Activated CD8-positive, alpha-beta T cell treated with anti-CD3 and anti-CD28 coated beads for 36 hours (primary cell): ENCODE measurements around the gene PRKG1. TPM values are rescaled to one million over a fixed set of nuclear protein-coding genes. Genes with fewer than 3 reads are reported as not detected.
A peak's percentile ranks its signal among the peaks of the same experiment; 100 is the strongest.

ENCODE experiments used
- ATAC-seq: fragments of 200-7000 bp; cut with Tn5 transposase; one replicate; pipeline ENCODE4 v1.10.0; 2021; ENCODE audit warnings: mild to moderate bottlenecking, moderate library complexity
- CTCF ChIA-PET: fragments of 350-600 bp; sonication (Branson Sonifier 250); formaldehyde crosslinking; loops from one replicate; lab custom pipeline; 2021; ENCODE audit warnings: antibody characterized with exemption; lab: Charles Lee
- POLR2A ChIA-PET: fragments of 350-600 bp; sonication (Branson Sonifier 250); formaldehyde crosslinking; loops from one replicate; lab custom pipeline; 2021; ENCODE audit warnings: antibody characterized with exemption; lab: Charles Lee
- DNase-seq: peaks from one replicate; pipeline ENCODE4 v3.0.0-alpha.2; 2020
- H3K27ac Mint-ChIP-seq: one replicate; pipeline ENCODE4 v1.8.0; 2021; ENCODE audit warnings: mild to moderate bottlenecking, mixed read lengths
- H3K27me3 Mint-ChIP-seq: one replicate; pipeline ENCODE4 v1.8.0; 2021; ENCODE audit warnings: mixed read lengths
- H3K36me3 Mint-ChIP-seq: one replicate; pipeline ENCODE4 v1.8.0; 2021; ENCODE audit warnings: low read depth, mixed read lengths
- H3K4me1 Mint-ChIP-seq: one replicate; pipeline ENCODE4 v1.8.0; 2021; ENCODE audit warnings: low read depth, mixed read lengths
- H3K4me3 Mint-ChIP-seq: one replicate; pipeline ENCODE4 v1.8.0; 2021; ENCODE audit warnings: mild to moderate bottlenecking, moderate library complexity, mixed read lengths
- H3K9me3 Mint-ChIP-seq: one replicate; pipeline ENCODE4 v1.8.0; 2021; ENCODE audit warnings: mixed read lengths
- intact Hi-C: fragments of 100-400 bp; cut with micrococcal nuclease; formaldehyde crosslinking; loops from one replicate; pipeline ENCODE4 v1.10.0; 2022
- total RNA-seq, 2 experiments: library from RNA; stranded (reverse); gene quantifications; one replicate each; pipeline ENCODE4 v1.2.3, GENCODE V29; 2021
- TF ChIP-seq, protein P1 (sequence below): fragments of 200-600 bp; IDR thresholded peaks from one replicate; pipeline ENCODE4 v1.8.0; 2022; ENCODE audit warnings: antibody characterized with exemption, mild to moderate bottlenecking

PRKG1 gene
- total RNA-seq, 2 experiments from 2014 or later, result not detected

- Mint-ChIP-seq H3K27me3 (no peaks in the 10 kb centered on the region), H3K36me3 (no peaks in the 10 kb centered on the region), H3K27ac (no peak overlapping the region), H3K4me1 (no peaks in the 10 kb centered on the region), H3K4me3 (no peak overlapping the region), H3K9me3 (no peaks in the 10 kb centered on the region)
- ChIA-PET CTCF (no interaction called here), POLR2A (no interaction called here)
- DNase-seq, result no peak
- no peak for ATAC-seq
- TF ChIP-seq, protein P1, sequence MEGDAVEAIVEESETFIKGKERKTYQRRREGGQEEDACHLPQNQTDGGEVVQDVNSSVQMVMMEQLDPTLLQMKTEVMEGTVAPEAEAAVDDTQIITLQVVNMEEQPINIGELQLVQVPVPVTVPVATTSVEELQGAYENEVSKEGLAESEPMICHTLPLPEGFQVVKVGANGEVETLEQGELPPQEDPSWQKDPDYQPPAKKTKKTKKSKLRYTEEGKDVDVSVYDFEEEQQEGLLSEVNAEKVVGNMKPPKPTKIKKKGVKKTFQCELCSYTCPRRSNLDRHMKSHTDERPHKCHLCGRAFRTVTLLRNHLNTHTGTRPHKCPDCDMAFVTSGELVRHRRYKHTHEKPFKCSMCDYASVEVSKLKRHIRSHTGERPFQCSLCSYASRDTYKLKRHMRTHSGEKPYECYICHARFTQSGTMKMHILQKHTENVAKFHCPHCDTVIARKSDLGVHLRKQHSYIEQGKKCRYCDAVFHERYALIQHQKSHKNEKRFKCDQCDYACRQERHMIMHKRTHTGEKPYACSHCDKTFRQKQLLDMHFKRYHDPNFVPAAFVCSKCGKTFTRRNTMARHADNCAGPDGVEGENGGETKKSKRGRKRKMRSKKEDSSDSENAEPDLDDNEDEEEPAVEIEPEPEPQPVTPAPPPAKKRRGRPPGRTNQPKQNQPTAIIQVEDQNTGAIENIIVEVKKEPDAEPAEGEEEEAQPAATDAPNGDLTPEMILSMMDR, result no peak
- intact Hi-C loops, result no loop called here
Observed at GRCh38 chr10:51416494-51416893, 342.2 kb downstream of the PRKG1 start.

DNA sequence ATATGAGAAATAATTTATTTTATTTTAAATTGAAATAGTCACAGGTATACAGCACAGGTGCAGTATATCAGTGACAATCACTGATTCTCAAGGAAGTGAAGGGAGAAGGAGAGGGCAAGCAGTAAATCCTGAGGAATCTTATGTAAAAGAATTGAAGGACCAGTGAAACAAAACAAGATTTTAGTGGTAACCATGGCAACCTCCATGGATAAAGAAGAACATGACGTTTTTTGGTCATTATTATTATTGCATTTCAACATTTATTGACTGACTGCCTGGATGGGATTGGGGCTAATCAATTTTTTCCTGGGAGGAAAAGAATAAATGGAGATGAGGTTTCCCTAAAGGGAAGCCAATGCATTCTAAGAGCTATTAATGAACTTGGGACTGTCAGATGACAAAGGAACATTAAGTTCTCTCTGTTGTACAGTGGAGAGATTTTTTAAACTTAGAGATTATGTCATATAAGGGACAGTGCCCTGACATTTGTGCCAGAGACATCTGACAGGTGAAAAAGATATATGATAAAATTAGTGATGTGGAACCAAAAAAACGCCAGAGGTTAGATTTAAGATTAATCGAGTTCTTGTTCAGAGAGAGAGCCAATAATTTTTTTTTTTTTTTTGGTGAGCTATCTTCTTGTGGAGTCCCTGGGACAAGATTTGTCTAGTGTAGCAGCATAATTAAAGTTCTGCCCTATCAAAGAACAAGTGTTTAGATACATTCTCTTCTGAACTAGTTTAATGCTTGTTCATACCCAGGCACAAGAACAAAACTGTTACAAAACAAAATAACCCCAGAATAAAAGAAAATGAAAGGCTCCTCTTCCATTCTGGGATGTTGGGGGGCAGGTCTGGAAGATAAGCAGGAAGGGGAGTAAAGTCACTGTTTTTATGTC, 345.2 kb downstream of the PRKG1 start:
- no peak overlapping the region for H3K4me3 Mint-ChIP-seq
- no peaks in the 10 kb centered on the region for H3K4me1 Mint-ChIP-seq
- CTCF ChIA-PET, result no interaction called here
- DNase-seq (no peak), ATAC-seq (no peak)
- no peaks in the 10 kb centered on the region for H3K36me3 Mint-ChIP-seq
- TF ChIP-seq, protein P1, result no peak
- intact Hi-C loops, result no loop called here
- H3K27ac Mint-ChIP-seq, result no peak overlapping the region
- H3K9me3 Mint-ChIP-seq, result no peaks in the 10 kb centered on the region
- H3K27me3 Mint-ChIP-seq, result no peaks in the 10 kb centered on the region
- POLR2A ChIA-PET, result no interaction called here

- Mint-ChIP-seq H3K4me1 (no peaks in the 10 kb centered on the region), H3K4me3 (no peak overlapping the region), H3K9me3 (no peaks in the 10 kb centered on the region), H3K36me3 (no peaks in the 10 kb centered on the region), H3K27me3 (no peaks in the 10 kb centered on the region), H3K27ac (no peak overlapping the region)
- no peak for DNase-seq
- intact Hi-C loops, result no loop called here
- ATAC-seq, result no peak
- CTCF ChIA-PET, result interaction anchor here (0.6 to 1.2 kb wide), 6 partner anchors 9 to 455 kb away, joined by 3 to 7 read pairs (median 3); no protein-coding TSS in a partner anchor
- POLR2A ChIA-PET, result no interaction called here
- TF ChIP-seq, protein P1, result no peak
Observed at GRCh38 chr10:51421853-51422252, 347.6 kb downstream of the PRKG1 start.

DNA sequence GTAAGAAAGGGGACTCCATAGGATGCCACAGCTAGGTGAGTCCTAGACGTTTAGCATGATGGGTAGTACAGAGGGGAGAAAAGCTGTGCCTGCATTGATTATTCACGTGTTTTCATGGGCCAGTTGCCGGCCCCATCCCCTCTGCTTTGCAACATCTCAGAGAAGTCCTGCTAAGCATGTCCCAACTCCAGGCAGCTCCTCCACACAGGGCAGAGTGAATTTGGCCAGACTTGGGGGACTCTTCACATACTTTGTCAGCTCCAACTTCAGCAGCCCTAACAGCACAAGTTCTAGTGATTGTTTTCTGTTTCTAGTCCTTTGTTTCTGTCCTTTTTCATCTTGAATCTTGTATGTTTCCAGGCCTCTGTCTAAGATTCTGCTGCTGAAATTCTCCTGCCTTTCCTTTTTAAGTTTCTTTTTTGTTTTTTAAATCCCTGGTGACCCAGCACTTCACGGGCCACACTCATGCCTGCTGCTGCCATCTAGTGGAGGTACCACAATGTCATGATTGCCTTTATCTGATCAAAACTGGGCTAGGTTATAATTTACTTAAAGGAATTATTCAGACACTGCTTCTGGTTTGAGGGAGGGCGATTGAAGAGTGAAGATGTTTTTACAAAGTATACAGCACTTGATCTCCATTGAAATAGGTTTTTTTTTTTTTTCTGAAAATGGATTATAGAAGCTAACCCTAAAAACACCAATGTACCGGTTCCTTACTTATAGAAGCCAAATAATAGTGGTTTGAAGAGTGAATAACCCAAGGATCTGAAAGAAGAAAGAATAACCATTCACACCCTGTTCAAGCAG, 348.2 kb downstream of the PRKG1 start:
- DNase-seq, result peak; percentile 48
- intact Hi-C loops, result no loop called here

More for the DNA sequence above, 348.2 kb downstream of the PRKG1 start:
- no peaks in the 10 kb centered on the region for H3K27me3 Mint-ChIP-seq
- no peaks in the 10 kb centered on the region for H3K4me1 Mint-ChIP-seq
- no peaks in the 10 kb centered on the region for H3K9me3 Mint-ChIP-seq
- ATAC-seq, result no peak
- H3K27ac Mint-ChIP-seq, result no peak overlapping the region
- CTCF ChIA-PET, result interaction anchor here (0.6 to 1.2 kb wide), 6 partner anchors 10 to 454 kb away, joined by 3 to 7 read pairs (median 3); no protein-coding TSS in a partner anchor
- no peak overlapping the region for H3K4me3 Mint-ChIP-seq
- no peaks in the 10 kb centered on the region for H3K36me3 Mint-ChIP-seq
- TF ChIP-seq, protein P1, result peak; percentile 58
- POLR2A ChIA-PET, result no interaction called here
